Cardiac muscle cell (in vitro differentiated cells and primary cell): ENCODE data around the gene TFRC. TPM values are rescaled to one million over a fixed set of nuclear protein-coding genes. Genes with fewer than 3 reads are reported as not detected.
A peak's percentile ranks its signal among the peaks of the same experiment; 100 is the strongest.
"Not testable (repeated sequence)": the region's sequence is repeated elsewhere in the genome, so short reads cannot be mapped to it uniquely, and the experiment has no call there.

Experiments
- DNase-seq, 2 donors: peaks; one replicate each; pipeline versions ENCODE4 v3.0.0 to v3.0.0-alpha.2; 2010 to 2017; ENCODE audit warnings: low read depth in 1 of 2, low spot score in 1 of 2
- H3K27ac ChIP-seq: fragments of 200-600 bp; sonication (generic); 2 replicates; pipeline ENCODE4 v1.5.1; 2016
- H3K27me3 ChIP-seq: fragments of 200-600 bp; sonication (generic); 2 replicates; pipeline ENCODE4 v1.6.0; 2016; ENCODE audit warnings: control low read depth
- H3K36me3 ChIP-seq: fragments of 200-600 bp; sonication (generic); 2 replicates; pipeline ENCODE4 v1.5.1; 2016; ENCODE audit warnings: control low read depth
- H3K4me1 ChIP-seq: fragments of 200-600 bp; sonication (generic); 2 replicates; pipeline ENCODE4 v1.8.1; 2017; ENCODE audit warnings: low read depth, mild to moderate bottlenecking, mixed run types
- H3K4me3 ChIP-seq: fragments of 200-600 bp; sonication (generic); 2 replicates; pipeline ENCODE4 v1.5.1; 2016; ENCODE audit warnings: mild to moderate bottlenecking
- H3K9me3 ChIP-seq: fragments of 200-600 bp; sonication (generic); 2 replicates; pipeline ENCODE4 v1.5.1; 2017; ENCODE audit warnings: low read depth, mild to moderate bottlenecking, control low read depth
- polyA plus RNA-seq: library from polyadenylated mRNA; unstranded; fragments of >200 nt; fragmentation: Nextera tagmentation; extraction: Ambion mirVana; gene quantifications from 2 replicates; pipeline ENCODE4 v1.2.1, GENCODE V29; 2016
- total RNA-seq: library from RNA; depleted of rRNA; stranded (reverse); fragments of >200 nt; gene quantifications from 2 replicates; pipeline ENCODE4 v1.2.3, GENCODE V29; 2016
- TF ChIP-seq, protein P1 (sequence below): IDR thresholded peaks from 2 replicates; pipeline ENCODE4 v1.5.1; 2012; ENCODE audit warnings: low read depth, mild to moderate bottlenecking, low read length

Gene TFRC
- total and polyA plus RNA-seq, 2 experiments from 2014 or later, result 19.6 to 81.1 TPM

DNA sequence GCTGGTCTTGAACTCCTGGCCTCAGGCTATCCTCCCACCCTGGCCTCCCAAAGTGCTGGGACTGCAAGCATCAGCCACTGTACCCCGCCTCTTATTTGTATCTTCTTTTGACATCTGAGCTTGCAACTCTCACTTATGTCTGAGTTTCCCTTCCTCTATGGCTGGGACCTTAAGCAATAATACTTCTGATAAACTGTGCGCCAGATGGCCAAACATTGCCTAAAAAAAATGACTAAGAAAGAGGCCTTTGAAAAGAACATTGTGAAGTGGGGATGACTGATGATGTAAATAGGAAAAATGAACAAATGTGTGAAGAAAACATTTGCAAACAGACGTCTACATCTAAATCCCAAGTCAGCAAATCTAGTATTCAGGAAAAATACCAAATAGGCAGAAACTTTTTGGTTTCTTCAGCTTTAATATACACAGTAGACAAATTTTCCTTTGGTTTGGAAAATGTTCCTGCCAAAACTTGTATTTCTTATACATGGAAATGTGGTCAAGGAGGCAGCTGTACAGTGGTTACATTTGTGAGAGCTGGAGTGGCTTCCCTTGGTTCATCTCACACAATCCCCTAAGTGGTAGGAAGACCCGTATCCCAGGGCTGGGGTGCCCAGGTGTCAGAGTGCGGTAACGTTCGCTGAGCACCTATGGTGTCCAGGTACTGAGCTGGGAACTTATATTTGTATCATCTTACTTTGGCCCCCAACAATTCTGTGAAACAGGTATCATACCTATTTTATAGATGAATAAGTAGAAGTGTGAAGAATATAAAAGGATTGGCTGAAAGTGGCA lies 11.6 kb upstream of the TFRC start:
- TF ChIP-seq, protein P1, sequence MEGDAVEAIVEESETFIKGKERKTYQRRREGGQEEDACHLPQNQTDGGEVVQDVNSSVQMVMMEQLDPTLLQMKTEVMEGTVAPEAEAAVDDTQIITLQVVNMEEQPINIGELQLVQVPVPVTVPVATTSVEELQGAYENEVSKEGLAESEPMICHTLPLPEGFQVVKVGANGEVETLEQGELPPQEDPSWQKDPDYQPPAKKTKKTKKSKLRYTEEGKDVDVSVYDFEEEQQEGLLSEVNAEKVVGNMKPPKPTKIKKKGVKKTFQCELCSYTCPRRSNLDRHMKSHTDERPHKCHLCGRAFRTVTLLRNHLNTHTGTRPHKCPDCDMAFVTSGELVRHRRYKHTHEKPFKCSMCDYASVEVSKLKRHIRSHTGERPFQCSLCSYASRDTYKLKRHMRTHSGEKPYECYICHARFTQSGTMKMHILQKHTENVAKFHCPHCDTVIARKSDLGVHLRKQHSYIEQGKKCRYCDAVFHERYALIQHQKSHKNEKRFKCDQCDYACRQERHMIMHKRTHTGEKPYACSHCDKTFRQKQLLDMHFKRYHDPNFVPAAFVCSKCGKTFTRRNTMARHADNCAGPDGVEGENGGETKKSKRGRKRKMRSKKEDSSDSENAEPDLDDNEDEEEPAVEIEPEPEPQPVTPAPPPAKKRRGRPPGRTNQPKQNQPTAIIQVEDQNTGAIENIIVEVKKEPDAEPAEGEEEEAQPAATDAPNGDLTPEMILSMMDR, result no peak
- no peak overlapping the region for H3K27ac ChIP-seq
- H3K4me3 ChIP-seq, result no peak overlapping the region
- no peaks in the 10 kb centered on the region for H3K27me3 ChIP-seq
- H3K9me3 ChIP-seq, result no peaks in the 10 kb centered on the region
- DNase-seq, result peak in 1 of 2 donors; percentile 79
- H3K4me1 ChIP-seq, result no peaks in the 10 kb centered on the region
- H3K36me3 ChIP-seq, result no peaks in the 10 kb centered on the region

DNA sequence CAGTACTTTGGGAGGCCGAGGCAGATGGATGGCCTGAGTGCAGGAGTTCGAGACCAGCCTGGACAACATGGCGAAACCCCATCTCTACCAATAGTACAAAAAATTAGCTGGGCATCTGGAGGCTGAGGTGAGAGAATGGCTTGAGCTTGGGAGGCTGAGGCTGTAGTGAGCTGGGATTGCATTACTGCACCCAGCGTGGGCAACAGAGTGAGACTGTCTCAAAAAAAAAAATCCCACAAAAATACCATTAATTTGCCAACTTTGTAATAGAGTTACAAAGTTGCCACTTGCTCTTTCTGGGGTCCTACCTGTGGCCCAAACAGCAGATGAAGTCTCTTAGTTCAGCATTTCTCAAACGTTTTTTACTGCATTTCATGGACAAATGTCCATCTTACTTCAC lies 6.0 kb upstream of the TFRC start:
- H3K27me3 ChIP-seq, result no peaks in the 10 kb centered on the region
- no peak for DNase-seq
- no peak overlapping the region for H3K27ac ChIP-seq
- no peaks in the 10 kb centered on the region for H3K36me3 ChIP-seq
- H3K4me1 ChIP-seq, result no peaks in the 10 kb centered on the region
- TF ChIP-seq, protein P1, result no peak
- no peak overlapping the region for H3K4me3 ChIP-seq
- H3K9me3 ChIP-seq, result no peaks in the 10 kb centered on the region

DNA sequence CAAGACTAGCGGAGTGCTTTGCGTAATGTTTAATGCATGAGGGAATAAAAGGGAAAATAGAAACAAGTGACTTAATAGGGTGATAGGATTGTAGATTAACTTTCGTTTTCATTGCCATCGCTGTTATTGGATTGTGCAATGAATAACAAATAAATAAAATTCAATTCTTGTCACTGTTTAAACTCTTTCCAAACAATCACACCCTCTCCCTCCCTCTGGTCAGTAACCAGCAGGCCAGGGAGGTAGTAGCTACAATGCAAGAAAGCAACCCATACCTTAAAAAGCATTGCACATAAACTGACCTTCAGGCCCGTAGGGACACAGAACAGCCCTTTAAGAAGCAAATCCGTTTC lies 705 bp upstream of the TFRC start:
- Histone ChIP-seq H3K36me3 (no peaks in the 10 kb centered on the region), H3K27ac (no peak overlapping the region), H3K4me3 (peak overlapping the region; percentile 65), H3K4me1 (peaks cover 4% of the 10 kb centered on the region), H3K9me3 (no peaks in the 10 kb centered on the region), H3K27me3 (no peaks in the 10 kb centered on the region)
- TF ChIP-seq, protein P1, result no peak
- no peak for DNase-seq

DNA sequence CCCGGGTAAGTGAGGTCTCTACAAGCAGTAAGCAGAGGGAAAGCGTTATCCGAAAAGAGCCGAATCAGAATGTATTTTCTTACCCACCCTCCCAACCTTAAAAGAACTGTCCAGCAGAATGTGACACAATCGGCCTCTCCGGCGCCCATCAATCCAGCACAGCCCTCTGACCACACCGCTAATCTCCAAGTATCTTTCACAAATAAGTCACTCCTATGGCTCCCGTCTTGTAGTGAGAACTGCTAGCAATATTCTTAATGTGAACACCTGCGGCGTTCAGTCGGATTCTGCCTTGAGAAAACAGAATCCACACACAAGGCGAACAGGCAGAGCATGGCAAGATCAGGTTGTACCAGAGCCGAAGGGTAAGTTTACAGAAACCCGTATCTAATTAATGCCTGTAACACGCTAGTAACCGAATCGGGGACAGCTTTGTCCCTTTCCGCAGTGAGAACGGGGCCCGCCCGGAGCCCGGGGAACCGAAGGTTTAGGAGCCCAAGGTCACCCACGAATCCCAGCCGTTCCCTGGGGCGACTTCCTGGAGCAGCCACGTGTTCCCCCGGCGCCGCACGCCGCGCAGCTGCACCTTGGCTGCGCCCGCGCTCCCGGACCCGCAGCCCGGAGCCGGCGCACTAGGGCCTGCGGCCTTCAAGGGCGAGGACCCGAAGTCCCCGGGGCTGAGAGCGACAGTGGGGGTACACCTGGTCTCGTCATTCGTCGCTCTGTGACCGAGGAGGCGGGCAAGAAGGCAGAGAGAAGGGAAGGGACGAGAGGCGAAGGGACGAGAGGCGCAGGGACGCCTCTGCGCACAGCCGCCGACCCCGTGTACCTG lies 672 bp downstream of the TFRC start:
- no peaks in the 10 kb centered on the region for H3K9me3 ChIP-seq
- DNase-seq, result peak; percentile 46 to 73
- TF ChIP-seq, protein P1, result no peak
- peaks cover 5% of the 10 kb centered on the region for H3K36me3 ChIP-seq
- H3K4me3 ChIP-seq, result peak overlapping the region; percentile 65
- H3K27me3 ChIP-seq, result no peaks in the 10 kb centered on the region
- peaks cover 4% of the 10 kb centered on the region for H3K4me1 ChIP-seq
- peak overlapping the region; percentile 80 for H3K27ac ChIP-seq

DNA sequence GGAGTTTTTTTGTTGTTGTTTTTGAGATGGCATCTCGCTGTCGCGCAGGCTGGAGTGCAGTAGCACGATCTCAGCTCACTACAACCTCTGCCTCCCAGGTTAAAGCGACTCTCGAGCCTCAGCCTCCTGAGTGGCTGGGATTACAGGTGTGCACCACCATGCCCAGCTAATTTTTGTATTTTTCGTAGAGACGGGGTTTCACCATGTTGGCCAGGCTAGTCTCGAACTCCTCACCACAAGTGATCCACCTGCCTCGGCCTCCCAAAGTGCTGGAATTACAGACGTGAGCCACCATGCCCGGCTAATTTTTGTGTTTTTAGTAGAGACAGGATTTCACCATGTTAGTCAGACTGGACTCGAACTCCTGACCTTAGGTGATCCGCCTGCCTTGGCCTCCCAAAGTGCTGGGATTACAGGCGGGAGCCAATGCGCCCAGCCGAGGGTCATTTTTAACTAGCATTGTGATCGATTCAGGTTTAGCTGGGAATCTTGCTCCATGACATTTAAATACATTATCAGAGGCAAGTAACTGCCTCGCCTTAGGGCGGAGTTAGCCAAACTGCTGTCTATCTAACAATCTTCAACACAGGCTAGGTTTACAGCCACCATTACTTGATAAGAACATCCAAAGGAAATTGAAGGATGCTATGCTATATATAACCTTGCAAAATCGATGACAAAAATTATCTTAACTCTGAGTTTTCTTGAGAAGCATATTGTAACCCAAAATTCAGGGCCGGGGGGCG lies 1.6 kb downstream of the TFRC start:
- not testable (repeated sequence) for DNase-seq, H3K27ac ChIP-seq, H3K9me3 ChIP-seq, H3K4me1 ChIP-seq, H3K27me3 ChIP-seq, H3K36me3 ChIP-seq
- peak overlapping the region; percentile 65 for H3K4me3 ChIP-seq
